PC-3 (cell line): ENCODE results near the gene BCKDHA.
"Not testable (repeated sequence)": the region's sequence is repeated elsewhere in the genome, so short reads cannot be mapped to it uniquely, and the experiment has no call there.

Experiments
- EZH2phosphoT487 ChIP-seq: fragments of 300-600 bp; sonication (generic); IDR thresholded peaks from 2 replicates; pipeline ENCODE4 v1.6.1; 2018; ENCODE audit warnings: mild to moderate bottlenecking, antibody characterized with exemption, low read length, borderline replicate concordance
- TF ChIP-seq, protein P1 (sequence below): fragments of 300-600 bp; sonication (generic); conservative IDR thresholded peaks from 2 replicates; pipeline ENCODE4 v1.5.1; 2017; ENCODE audit warnings: antibody characterized with exemption, low read depth, mild to moderate bottlenecking, low read length

DNA sequence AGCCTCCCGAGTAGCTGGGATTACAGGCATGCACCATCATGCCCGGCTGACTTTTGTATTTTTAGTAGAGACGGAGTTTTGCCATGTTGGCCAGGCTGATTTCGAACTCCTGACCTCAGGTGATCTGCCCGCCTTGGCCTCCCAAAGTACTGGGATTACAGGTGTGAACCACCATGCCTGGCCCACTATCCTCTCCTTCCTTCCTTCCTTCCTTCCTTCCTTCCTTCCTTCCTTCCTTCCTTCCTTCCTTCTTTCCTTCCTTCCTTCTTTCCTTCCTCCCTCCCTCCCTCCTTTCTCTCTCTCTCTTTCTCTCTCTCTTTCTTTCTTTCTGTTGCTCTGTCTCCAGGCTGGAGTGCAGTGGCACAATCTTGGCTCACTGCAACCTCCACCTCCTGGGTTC, 26.5 kb upstream of the BCKDHA start:
- TF ChIP-seq, protein P1, sequence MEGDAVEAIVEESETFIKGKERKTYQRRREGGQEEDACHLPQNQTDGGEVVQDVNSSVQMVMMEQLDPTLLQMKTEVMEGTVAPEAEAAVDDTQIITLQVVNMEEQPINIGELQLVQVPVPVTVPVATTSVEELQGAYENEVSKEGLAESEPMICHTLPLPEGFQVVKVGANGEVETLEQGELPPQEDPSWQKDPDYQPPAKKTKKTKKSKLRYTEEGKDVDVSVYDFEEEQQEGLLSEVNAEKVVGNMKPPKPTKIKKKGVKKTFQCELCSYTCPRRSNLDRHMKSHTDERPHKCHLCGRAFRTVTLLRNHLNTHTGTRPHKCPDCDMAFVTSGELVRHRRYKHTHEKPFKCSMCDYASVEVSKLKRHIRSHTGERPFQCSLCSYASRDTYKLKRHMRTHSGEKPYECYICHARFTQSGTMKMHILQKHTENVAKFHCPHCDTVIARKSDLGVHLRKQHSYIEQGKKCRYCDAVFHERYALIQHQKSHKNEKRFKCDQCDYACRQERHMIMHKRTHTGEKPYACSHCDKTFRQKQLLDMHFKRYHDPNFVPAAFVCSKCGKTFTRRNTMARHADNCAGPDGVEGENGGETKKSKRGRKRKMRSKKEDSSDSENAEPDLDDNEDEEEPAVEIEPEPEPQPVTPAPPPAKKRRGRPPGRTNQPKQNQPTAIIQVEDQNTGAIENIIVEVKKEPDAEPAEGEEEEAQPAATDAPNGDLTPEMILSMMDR, result not testable (repeated sequence)
- TF ChIP-seq EZH2phosphoT487, result not testable (repeated sequence)
